Measurements from ENCODE around the gene PARK7.
"Not testable (repeated sequence)": the region's sequence is repeated elsewhere in the genome, so short reads cannot be mapped to it uniquely, and the experiment has no call there.

Gene PARK7

GRCh38 chr1:7948960-7949359, 12.6 kb upstream of the PARK7 start:
- peak; percentile 43 to 76 for DNase-seq

DNA sequence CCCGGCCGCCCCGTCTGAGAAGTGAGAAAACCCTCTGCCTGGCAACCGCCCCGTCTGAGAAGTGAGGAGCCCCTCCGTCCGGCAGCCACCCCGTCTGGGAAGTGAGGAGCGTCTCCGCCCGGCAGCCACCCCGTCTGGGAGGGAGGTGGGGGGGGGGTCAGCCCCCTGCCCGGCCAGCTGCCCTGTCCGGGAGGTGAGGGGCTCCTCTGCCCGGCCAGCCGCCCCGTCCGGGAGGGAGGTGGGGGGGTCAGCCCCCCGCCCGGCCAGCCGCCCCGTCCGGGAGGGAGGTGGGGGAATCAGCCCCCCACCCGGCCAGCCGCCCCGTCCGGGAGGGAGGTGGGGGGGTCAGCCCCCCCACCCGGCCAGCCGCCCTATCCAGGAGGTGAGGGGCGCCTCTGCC, 8.7 kb upstream of the PARK7 start:
- DNase-seq, result not testable (repeated sequence)

DNA sequence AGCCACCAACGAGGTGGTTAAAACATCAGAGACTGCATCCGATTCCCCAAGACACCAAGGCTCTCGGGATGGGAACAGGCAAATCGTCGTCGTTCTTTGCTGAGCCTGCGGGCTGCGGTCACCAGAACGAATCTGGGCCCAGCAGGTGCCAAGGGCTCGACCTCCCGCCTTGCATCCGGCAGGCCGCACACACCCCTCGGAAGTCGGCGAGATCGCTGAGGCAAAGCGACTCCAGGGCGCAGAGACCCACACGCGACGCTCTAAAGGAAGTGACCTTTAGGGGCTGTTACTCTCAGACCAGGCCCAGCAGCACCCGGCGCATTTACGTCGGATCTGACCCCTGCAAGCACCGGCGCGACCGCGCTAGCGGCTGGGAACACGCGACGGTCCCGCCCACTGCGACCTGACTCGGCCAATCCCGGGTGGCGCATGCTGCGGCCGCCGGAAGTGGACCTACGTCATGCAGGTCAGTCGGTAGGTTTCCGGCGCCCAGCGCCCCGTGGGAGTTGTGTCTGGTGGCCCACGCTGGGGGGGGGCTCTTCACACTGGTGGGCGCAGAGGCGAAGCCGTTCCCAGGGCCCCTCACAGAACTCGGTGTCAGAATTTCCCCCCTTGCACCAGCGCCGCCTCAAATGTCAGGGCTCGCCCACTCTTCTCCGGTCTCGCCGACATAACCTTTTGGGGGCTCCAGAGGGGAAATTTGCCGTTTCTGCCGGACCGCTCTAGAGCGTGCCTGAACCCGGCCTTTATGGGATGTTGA, 7.5 kb upstream of the PARK7 start:
- DNase-seq, result peak; percentile 85

DNA sequence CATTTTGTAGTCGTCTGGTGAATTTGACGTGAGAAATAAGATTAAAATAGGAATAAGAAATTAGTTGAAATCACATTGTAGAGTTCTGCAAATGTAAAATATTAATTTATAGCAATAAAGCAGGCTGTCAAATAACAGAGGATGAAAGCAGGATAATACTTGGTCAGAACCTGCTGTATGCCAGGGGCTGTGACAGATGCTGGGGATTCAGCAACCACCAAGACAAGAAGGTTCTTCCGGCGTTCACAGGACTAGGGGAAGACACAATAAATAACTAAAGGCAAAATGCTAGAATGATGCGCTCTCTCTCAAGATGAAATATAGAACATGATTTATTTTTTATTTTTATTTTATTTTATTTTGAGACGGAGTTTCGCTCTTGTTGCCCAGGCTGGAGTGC, 6.8 kb upstream of the PARK7 start:
- DNase-seq, result no peak

DNA sequence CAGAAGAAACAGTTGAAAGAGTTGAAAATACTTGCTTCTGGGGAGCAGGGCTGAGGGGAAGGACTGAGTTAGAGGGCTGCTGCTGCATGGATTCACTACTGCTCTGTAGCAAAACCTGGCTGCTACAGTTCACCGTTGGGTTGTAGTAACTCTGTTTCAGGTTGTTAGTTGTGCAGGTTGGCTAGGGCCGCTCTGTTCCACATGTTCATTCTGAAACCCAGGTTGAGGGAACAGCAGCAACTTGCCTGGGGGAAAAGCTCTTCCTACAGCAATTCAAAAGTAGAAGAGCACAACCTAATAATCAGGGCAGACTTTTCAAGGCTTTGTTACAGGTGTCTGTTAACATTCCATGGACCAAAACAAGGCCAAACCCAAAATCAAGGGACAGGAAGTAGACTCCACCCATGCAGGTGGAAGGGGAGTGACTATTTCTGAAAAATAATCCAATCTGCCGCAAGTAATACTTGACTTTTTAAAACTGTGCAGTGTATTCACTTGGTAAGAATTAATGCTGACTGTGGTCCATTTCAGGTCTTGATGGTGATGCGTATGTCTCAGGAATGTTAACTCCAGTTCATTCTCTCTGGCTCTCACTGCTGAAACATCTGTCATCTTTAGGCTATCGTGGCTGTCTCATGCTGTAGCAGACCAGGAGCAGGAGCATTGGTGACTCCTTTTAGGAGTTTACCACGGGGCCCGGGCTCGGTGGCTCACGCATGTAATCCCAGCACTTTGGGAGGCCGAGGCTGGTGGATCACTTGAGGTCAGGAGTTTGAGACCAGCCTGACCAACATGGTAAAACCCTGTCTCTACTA, 5.1 kb upstream of the PARK7 start:
- no peak for DNase-seq

GRCh38 chr1:7960165-7960564, 1.3 kb upstream of the PARK7 start:
- no peak for DNase-seq

DNA sequence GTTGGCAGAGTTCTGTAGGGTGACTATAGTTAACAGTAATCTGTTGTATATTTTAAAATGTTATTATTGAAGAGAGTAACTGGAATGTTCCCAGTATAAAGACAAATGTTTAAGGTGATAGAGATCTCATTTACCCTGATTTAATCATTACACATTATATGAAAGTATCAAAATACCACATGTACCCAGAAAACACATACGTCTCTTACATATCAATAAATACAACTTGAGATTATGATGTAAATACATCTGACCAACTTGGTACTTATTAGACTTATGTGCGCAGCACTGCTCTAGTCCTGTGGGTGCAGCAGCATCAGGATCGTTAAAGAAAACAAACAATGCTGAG, 670 bp upstream of the PARK7 start:
- DNase-seq, result no peak

DNA sequence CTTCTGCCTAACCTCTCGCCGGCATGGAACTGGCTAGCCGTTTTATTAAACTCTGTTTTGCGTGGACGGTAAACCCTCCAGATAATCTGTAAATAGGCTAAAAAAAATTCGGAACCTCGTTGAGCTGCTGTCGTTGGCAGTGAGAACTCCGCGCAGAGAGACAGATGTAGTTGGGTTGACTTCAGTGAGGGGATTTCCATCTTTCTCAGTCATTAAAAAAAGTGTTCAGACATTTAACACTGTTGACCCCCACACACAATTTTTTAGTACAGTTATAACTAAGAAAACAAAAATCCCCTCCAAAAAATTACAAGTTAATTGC, 464 bp downstream of the PARK7 start:
- peak; percentile 42 to 73 for DNase-seq

DNA sequence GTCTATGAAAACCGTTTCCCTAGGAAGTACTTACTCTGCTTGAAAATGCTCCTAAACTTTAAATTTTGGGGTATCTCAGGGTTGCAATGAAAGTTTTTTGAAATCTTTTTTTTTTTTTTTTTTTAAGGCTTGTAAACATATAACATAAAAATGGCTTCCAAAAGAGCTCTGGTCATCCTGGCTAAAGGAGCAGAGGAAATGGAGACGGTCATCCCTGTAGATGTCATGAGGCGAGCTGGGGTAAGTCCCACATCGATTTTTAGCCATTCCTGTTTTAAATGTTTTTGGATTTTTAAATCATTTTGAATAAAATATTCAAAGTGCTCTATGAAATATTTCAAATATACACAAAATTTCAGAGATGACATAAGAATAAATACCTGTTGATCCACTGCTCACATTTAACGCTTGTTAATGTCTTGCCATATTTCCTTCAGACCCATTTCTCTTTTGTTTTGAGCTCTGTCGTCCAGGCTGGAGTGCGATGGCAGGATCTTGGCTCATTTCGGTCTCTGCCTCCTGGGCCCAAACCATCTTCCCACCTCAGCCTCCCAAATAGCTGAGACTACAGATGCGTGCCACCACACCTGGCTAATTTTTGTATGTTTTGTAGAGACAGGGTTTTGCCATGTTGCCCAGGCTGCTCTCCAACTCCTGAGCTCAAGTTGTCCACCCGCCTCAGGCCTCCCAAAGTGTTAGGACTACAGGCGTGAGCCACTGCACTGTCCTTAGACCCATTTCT, 1.3 kb downstream of the PARK7 start:
- no peak for DNase-seq

DNA sequence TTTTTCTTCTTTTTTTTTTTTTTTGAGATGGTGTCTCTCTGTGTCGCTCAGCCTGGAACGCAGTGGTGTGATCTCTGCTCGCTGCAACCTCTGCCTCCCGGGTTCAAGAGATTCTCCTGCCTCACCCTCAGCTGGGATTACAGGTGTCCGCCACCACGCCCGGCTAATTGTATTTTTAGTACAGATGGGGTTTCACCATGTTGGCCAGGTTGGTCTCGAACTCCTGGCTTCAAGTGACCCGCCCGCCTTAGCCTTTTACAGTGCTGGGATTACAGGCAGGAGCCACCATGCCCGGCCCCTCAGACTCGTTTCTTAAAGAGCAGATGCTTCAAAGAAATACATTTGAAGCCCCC, 1.8 kb downstream of the PARK7 start:
- DNase-seq, result not testable (repeated sequence)

GRCh38 chr1:7963841-7964240, 2.3 kb downstream of the PARK7 start:
- DNase-seq, result not testable (repeated sequence)

GRCh38 chr1:7964476-7964875, 3.0 kb downstream of the PARK7 start:
- no peak for DNase-seq

- DNase-seq, result no peak
Observed at GRCh38 chr1:7967196-7967595, 5.7 kb downstream of the PARK7 start.

GRCh38 chr1:7967651-7968050, 6.1 kb downstream of the PARK7 start:
- DNase-seq, result no peak

GRCh38 chr1:7970246-7970645, 8.7 kb downstream of the PARK7 start:
- DNase-seq, result no peak

DNA sequence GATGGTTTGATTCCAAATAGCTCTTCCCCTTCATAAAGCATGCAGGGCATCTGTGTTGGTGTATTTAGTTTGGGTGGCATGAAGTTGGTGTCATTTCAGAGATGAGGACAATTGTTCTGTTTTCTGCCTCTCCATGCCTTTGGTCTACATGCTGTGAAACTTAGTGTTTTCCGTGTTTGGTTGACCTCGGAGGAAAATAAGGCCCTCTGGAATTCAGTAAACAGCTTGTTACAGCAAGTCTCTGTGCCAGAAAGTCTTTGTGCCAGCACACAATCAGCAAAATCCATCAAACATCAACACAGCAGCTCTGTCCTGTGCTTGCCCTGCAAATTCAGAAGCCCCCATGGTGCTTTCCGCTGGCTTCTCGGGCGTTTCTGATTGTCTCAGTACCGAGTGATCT, 9.5 kb downstream of the PARK7 start:
- no peak for DNase-seq

- DNase-seq, result no peak
Observed at GRCh38 chr1:7972285-7972684, 10.8 kb downstream of the PARK7 start.

DNA sequence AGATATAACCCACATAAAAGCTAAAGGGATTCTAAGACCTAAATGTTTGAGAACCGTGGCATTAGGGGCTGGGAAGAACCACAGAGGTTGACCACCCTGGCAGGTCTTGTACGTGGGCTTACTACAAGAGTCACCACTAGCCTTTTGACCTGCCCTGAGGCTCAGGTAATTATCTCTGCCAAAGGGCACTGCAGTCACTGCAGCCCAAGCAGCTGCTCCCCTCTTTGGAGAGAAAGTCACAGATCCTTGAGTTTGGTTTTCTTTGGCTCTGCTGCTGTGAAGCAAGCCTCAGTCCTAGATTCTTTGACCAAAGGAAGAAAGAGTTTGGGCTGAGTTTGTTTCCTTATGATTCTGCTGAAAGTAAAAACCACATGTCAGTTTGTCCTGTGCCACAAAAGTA, 11.6 kb downstream of the PARK7 start:
- no peak for DNase-seq

DNA sequence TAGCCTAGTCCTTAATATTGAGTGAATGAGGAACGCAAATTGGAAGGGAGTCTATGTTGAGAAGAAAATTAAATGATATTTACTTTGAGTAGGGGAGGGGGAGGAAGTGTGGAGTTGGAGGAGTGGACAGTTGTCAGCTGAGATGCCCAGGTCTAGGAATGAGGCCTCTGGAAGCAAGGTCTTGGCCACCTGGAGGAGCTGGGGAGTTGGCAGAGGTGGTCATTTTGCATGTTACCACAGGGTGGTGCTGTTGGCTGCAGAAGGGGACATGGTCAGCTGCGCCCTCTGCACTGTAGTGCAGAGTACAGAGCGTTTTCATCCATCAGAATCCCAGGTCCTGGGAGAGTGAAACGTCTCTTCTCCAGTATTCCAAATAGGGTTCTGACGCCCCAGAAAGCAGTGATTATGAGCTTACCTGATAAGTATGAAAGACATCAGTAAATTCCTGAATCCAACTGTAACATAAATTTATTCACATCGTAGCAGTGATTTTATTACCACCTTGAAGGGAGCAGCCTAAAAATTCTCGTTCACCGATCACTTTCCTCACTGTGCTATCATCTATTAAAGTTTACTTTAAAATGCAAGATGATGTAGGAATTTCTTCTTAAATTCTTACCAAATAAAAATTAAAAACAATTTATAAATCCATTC, 13.8 kb downstream of the PARK7 start:
- peak; percentile 11 to 36 for DNase-seq

DNA sequence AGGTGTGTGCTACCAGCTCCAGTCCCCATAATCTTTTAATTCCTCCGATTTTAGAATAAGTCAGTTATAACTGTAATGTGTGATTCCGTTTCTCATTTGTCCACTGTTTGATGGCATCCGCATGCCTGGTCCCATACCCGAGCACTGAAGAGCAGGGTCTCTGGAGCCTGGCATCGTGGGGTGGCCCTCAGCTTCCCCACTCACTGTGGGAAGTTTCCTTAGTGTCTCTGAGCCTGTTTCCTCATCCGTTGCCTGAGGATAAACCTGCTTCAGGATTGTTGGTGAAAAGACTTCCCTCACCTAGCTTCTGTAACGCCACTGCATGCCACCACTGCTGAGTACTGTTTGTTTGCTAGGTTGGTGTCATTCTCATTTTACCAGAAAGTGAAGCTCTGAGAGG, 19.5 kb downstream of the PARK7 start:
- DNase-seq, result no peak

GRCh38 chr1:7983086-7983778, 21.7 kb downstream of the PARK7 start:
- DNase-seq, result no peak

GRCh38 chr1:7984811-7985210, 23.3 kb downstream of the PARK7 start:
- DNase-seq, result no peak
